Gastroesophageal sphincter (tissue), 3 donors: ENCODE results near the gene IL36A.

Experiments
- EP300 ChIP-seq: sonication (generic); formaldehyde crosslinking; IDR thresholded peaks from one replicate; pipeline ENCODE4 v1.6.1; 2017; ENCODE audit warnings: antibody characterized with exemption, mild to moderate bottlenecking
- POLR2A ChIP-seq, 2 donors: fragments of 450-650 bp; IDR thresholded peaks; one replicate each; pipeline ENCODE4 v1.6.1; 2017; ENCODE audit warnings: antibody characterized with exemption in 2 of 2, mild to moderate bottlenecking in 2 of 2, moderate library complexity in 1 of 2
- POLR2AphosphoS5 ChIP-seq: sonication (generic); formaldehyde crosslinking; IDR thresholded peaks from one replicate; pipeline ENCODE4 v1.6.1; 2017; ENCODE audit warnings: antibody characterized with exemption
- TF ChIP-seq, protein P1 (sequence below), 4 experiments: fragments of 200-600 bp in 2 of 4; fragments of 450-650 bp in 2 of 4; sonication (generic) in 1 of 4; IDR thresholded peaks; one replicate each; pipeline ENCODE4 v1.5.1; 2017 to 2019; ENCODE audit warnings: antibody characterized with exemption in 4 of 4, mild to moderate bottlenecking in 2 of 4, moderate library complexity in 2 of 4

DNA sequence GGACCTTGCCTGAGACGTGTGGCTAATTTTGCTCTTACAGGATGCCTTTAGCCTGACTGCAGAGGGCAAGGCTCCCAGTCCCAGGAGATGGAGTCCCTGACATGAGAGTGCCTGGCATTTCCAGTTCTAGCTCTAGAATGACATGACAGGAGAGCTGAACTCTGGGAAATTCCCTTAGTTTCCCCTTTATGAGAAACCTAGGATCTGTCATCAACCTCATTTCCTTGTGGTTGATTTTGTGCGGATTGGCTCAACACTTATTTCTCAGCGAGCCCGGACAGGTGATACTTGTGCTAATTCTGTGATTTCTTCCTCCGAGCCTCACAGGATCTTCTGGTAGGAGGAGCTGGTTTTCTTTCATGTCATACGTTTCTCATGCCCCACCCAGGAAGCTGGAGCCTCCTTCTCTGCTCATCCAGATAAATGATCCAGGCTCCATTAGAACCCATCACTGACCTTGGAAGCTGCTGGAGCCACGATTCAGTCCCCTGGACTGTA, 27.7 kb upstream of the IL36A start, which contains the start of gene IL36G:
- TF ChIP-seq POLR2A (IDR thresholded peaks at IDR 0.05) (no peak), POLR2AphosphoS5 (no peak), EP300 (no peak)
- TF ChIP-seq, protein P1, sequence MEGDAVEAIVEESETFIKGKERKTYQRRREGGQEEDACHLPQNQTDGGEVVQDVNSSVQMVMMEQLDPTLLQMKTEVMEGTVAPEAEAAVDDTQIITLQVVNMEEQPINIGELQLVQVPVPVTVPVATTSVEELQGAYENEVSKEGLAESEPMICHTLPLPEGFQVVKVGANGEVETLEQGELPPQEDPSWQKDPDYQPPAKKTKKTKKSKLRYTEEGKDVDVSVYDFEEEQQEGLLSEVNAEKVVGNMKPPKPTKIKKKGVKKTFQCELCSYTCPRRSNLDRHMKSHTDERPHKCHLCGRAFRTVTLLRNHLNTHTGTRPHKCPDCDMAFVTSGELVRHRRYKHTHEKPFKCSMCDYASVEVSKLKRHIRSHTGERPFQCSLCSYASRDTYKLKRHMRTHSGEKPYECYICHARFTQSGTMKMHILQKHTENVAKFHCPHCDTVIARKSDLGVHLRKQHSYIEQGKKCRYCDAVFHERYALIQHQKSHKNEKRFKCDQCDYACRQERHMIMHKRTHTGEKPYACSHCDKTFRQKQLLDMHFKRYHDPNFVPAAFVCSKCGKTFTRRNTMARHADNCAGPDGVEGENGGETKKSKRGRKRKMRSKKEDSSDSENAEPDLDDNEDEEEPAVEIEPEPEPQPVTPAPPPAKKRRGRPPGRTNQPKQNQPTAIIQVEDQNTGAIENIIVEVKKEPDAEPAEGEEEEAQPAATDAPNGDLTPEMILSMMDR (IDR thresholded peaks at IDR 0.05): no peak
